ENCODE data around the gene UGGT2.
A peak's percentile ranks its signal among the peaks of the same experiment; 100 is the strongest.

The UGGT2 gene

DNA sequence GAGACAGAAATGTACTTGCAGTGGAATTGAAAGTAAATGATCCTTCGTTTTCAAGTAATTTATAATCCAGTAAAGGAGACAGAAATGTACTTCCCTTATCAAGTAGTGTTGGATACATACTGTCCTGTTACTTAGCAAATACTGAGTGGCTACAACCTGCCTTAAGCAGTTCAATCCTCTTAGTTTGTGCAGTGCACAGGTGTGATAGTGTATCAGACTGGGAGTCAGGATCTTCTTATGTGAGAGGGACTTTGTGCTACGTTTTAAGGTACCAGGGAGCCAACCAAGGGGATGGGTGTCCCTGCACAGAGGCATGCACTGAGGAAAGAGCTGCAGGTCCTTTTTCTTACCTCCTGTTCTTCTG lies 265.1 kb downstream of the UGGT2 start:
- Histone ChIP-seq H3K4ac (ENCODE audit: low read depth, low read length) (no peak overlapping the region), H3K79me1 (ENCODE audit: low read length) (no peaks in the 10 kb centered on the region), H3K36me3 (ENCODE audit: control insufficient read depth, insufficient read depth, low read length) (peaks cover 2% of the 10 kb centered on the region), H3K4me1 (ENCODE audit: control insufficient read depth, low read depth, low read length) (no peaks in the 10 kb centered on the region), H4K8ac (ENCODE audit: low read depth, low read length) (no peak overlapping the region), H2BK120ac (ENCODE audit: low read depth, low read length) (no peak overlapping the region), H3K18ac (ENCODE audit: low read length) (no peak overlapping the region), H2BK15ac (replicated peaks; ENCODE audit: low read depth) (no peak overlapping the region), H2BK5ac (ENCODE audit: low read length) (no peak overlapping the region), H3K4me2 (ENCODE audit: low read length) (no peak overlapping the region), H4K5ac (ENCODE audit: low read length) (no peak overlapping the region), H3K79me2 (ENCODE audit: control insufficient read depth, insufficient read depth, low read length) (no peaks in the 10 kb centered on the region), H3K9ac (ENCODE audit: low read length) (no peak overlapping the region), H3K56ac (ENCODE audit: low read length) (no peak overlapping the region), H3K4me3 (ENCODE audit: low read length) (no peak overlapping the region), H2AK5ac (ENCODE audit: low read length) (no peak overlapping the region), H3K27me3 (ENCODE audit: insufficient read depth, low read length, poor library complexity) (no peaks in the 10 kb centered on the region), H3K27ac (ENCODE audit: low read depth, low read length) (no peak overlapping the region), H3K23ac (ENCODE audit: low read length) (no peak overlapping the region)
- no peak for DNase-seq
- WGBS (ENCODE audit: extremely low coverage, insufficient coverage, low lambda C conversion rate), result no CpG with 5 or more reads among the region's 2 CpGs

DNA sequence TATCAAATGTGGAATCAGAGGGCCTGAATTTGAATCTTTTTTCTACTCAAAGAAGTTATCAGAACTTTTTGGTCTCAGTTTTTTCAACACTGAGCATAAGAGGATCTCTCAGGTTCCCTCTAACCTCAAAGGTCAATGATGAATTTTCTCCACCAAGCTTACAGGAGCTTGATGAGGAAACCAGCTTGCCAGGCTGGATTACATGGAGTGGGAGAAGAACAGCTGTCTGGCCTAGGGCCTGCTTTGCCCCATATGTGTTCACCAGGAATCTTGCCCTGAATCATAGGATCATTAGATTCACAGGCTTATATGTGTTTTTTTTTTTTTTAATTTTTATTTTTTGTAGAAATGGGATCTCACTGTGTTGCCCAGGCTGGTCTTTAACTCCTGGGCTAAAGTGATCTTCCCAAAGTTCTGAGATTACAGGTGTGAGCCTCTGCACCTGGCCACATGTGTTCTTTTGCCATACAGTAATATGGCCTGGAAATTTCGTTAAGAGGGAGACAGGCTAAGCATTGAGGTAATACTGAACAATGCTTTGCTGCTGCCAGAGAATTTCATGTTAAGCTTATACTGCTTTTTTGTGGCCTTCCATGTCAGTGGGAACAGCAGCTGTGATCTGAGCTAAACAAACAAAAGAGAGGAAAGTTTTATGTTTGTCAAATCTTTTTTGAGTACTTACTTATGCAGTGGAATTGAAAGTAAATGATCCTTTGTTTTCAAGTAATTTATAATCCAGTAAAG lies 265.7 kb downstream of the UGGT2 start:
- Histone ChIP-seq H3K36me3 (ENCODE audit: control insufficient read depth, insufficient read depth, low read length) (no peaks in the 10 kb centered on the region), H3K79me1 (ENCODE audit: low read length) (no peaks in the 10 kb centered on the region), H3K4me2 (ENCODE audit: low read length) (no peak overlapping the region), H3K23ac (ENCODE audit: low read length) (no peak overlapping the region), H3K56ac (ENCODE audit: low read length) (no peak overlapping the region), H3K4ac (ENCODE audit: low read depth, low read length) (no peak overlapping the region), H3K79me2 (ENCODE audit: control insufficient read depth, insufficient read depth, low read length) (no peaks in the 10 kb centered on the region), H3K4me3 (ENCODE audit: low read length) (no peak overlapping the region), H3K27ac (ENCODE audit: low read depth, low read length) (no peak overlapping the region), H3K18ac (ENCODE audit: low read length) (no peak overlapping the region), H3K9ac (ENCODE audit: low read length) (no peak overlapping the region), H4K5ac (ENCODE audit: low read length) (no peak overlapping the region), H2BK5ac (ENCODE audit: low read length) (no peak overlapping the region), H2AK5ac (ENCODE audit: low read length) (no peak overlapping the region), H3K27me3 (ENCODE audit: insufficient read depth, low read length, poor library complexity) (no peaks in the 10 kb centered on the region), H4K8ac (ENCODE audit: low read depth, low read length) (no peak overlapping the region), H3K4me1 (ENCODE audit: control insufficient read depth, low read depth, low read length) (no peaks in the 10 kb centered on the region), H2BK15ac (replicated peaks; ENCODE audit: low read depth) (no peak overlapping the region), H2BK120ac (ENCODE audit: low read depth, low read length) (no peak overlapping the region)
- DNase-seq, result no peak
- WGBS (ENCODE audit: extremely low coverage, insufficient coverage, low lambda C conversion rate), result no CpG with 5 or more reads among the region's 1 CpG

DNA sequence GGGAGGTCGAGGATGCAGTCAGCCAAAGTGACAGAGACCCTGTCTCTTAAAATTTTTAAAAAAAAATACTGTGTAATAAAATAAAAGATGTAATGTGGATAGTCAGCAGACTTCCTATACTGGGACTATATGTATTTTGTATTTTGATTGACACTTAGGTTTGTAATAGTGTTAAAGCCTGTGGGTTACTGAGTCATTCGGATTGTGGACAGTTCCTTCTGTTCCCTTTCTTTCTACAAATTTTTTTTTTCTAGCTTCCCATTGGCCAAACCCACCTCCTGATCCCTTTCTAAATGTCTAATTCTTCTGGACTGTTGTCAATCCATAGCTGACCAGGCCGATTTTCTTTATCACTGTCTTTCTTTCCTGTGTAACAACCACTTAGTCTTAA lies 268.3 kb downstream of the UGGT2 start:
- Histone ChIP-seq H3K27me3 (ENCODE audit: insufficient read depth, low read length, poor library complexity) (no peaks in the 10 kb centered on the region), H3K23ac (ENCODE audit: low read length) (no peak overlapping the region), H2BK120ac (ENCODE audit: low read depth, low read length) (no peak overlapping the region), H3K4me1 (ENCODE audit: control insufficient read depth, low read depth, low read length) (no peaks in the 10 kb centered on the region), H4K5ac (ENCODE audit: low read length) (no peak overlapping the region), H3K18ac (ENCODE audit: low read length) (no peak overlapping the region), H3K79me1 (ENCODE audit: low read length) (no peaks in the 10 kb centered on the region), H3K56ac (ENCODE audit: low read length) (no peak overlapping the region), H2BK15ac (replicated peaks; ENCODE audit: low read depth) (no peak overlapping the region), H3K4ac (ENCODE audit: low read depth, low read length) (no peak overlapping the region), H3K9ac (ENCODE audit: low read length) (no peak overlapping the region), H3K27ac (ENCODE audit: low read depth, low read length) (no peak overlapping the region), H3K4me3 (ENCODE audit: low read length) (no peak overlapping the region), H4K8ac (ENCODE audit: low read depth, low read length) (no peak overlapping the region), H3K36me3 (ENCODE audit: control insufficient read depth, insufficient read depth, low read length) (no peaks in the 10 kb centered on the region), H3K4me2 (ENCODE audit: low read length) (no peak overlapping the region), H2BK5ac (ENCODE audit: low read length) (no peak overlapping the region), H3K79me2 (ENCODE audit: control insufficient read depth, insufficient read depth, low read length) (no peaks in the 10 kb centered on the region), H2AK5ac (ENCODE audit: low read length) (no peak overlapping the region)
- no CpG with 5 or more reads among the region's 3 CpGs for WGBS (ENCODE audit: extremely low coverage, insufficient coverage, low lambda C conversion rate)
- no peak for DNase-seq

DNA sequence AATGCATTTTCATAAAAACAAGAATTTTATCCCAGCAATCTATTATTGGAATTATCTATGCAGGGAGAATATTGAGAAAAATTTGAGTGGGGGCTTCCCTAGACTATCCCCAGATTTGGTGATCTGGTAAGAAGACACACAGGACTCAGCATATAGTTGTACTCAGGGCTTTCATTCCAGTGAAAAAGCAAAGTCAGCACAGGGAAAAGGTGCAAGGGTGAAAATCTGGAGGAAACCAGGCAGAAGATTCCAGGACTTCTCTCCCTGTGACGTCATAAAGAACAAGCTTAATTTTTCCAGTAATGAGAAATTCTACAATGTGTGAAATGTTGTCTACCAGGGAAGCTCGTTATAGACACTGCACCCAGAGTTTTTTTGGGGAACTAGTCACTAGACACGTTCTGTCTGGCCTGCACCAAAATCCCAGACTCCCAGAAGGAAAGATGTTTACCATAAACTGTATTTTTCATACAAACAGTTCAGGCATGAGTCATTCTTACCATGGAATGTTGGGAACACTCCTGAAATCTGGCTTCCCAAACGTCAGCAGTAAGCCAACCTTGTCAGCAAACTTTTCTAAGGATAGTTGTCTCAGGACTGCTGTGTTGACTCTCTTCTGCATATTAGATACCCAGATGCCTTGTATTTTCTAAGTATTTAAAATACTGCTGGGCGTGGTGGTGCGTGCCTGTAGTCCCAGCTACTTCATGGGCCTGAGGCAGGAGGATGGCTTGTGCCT lies 268.9 kb downstream of the UGGT2 start:
- H3K4me1 ChIP-seq (ENCODE audit: control insufficient read depth, low read depth, low read length), result no peaks in the 10 kb centered on the region
- DNase-seq, result peak; percentile 31
- H3K23ac ChIP-seq (ENCODE audit: low read length), result no peak overlapping the region
- no peak overlapping the region for H3K56ac ChIP-seq (ENCODE audit: low read length)
- no CpG with 5 or more reads among the region's 6 CpGs for WGBS (ENCODE audit: extremely low coverage, insufficient coverage, low lambda C conversion rate)
- H3K9ac ChIP-seq (ENCODE audit: low read length), result no peak overlapping the region
- H4K8ac ChIP-seq (ENCODE audit: low read depth, low read length), result no peak overlapping the region
- no peak overlapping the region for H2AK5ac ChIP-seq (ENCODE audit: low read length)
- no peaks in the 10 kb centered on the region for H3K79me1 ChIP-seq (ENCODE audit: low read length)
- H3K79me2 ChIP-seq (ENCODE audit: control insufficient read depth, insufficient read depth, low read length), result no peaks in the 10 kb centered on the region
- no peaks in the 10 kb centered on the region for H3K27me3 ChIP-seq (ENCODE audit: insufficient read depth, low read length, poor library complexity)
- no peak overlapping the region for H3K18ac ChIP-seq (ENCODE audit: low read length)
- no peak overlapping the region for H2BK15ac ChIP-seq (replicated peaks; ENCODE audit: low read depth)
- H2BK5ac ChIP-seq (ENCODE audit: low read length), result no peak overlapping the region
- H3K4me2 ChIP-seq (ENCODE audit: low read length), result no peak overlapping the region
- no peaks in the 10 kb centered on the region for H3K36me3 ChIP-seq (ENCODE audit: control insufficient read depth, insufficient read depth, low read length)
- H4K5ac ChIP-seq (ENCODE audit: low read length), result no peak overlapping the region
- no peak overlapping the region for H3K4me3 ChIP-seq (ENCODE audit: low read length)
- no peak overlapping the region for H2BK120ac ChIP-seq (ENCODE audit: low read depth, low read length)
- no peak overlapping the region for H3K4ac ChIP-seq (ENCODE audit: low read depth, low read length)
- H3K27ac ChIP-seq (ENCODE audit: low read depth, low read length), result no peak overlapping the region

DNA sequence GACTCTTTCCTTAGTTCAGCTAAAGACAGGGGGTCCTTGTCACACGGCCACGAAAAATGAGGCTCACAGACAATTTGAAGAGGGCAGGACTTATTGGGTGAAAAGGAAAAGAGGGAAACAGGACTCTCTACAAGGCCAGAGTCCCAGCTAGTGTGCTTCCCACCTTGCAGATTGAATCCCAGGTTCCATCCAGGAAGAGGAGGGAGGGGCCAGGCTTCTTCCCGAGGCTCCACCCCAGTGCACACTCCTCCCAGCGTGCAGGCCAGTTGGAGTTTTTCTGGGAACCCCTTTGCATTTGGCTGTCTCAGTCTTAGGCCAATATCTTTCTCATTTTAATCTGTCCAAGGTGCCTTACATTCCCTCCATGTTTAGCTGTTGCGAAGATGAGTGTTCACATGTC lies 269.5 kb downstream of the UGGT2 start:
- Histone ChIP-seq H3K27me3 (ENCODE audit: insufficient read depth, low read length, poor library complexity) (no peaks in the 10 kb centered on the region), H3K9ac (ENCODE audit: low read length) (no peak overlapping the region), H3K27ac (ENCODE audit: low read depth, low read length) (no peak overlapping the region), H2BK15ac (replicated peaks; ENCODE audit: low read depth) (no peak overlapping the region), H3K56ac (ENCODE audit: low read length) (no peak overlapping the region), H3K79me1 (ENCODE audit: low read length) (no peaks in the 10 kb centered on the region), H3K4me2 (ENCODE audit: low read length) (no peak overlapping the region), H2BK5ac (ENCODE audit: low read length) (no peak overlapping the region), H3K4me3 (ENCODE audit: low read length) (no peak overlapping the region), H2AK5ac (ENCODE audit: low read length) (no peak overlapping the region), H3K23ac (ENCODE audit: low read length) (no peak overlapping the region), H4K5ac (ENCODE audit: low read length) (no peak overlapping the region), H3K36me3 (ENCODE audit: control insufficient read depth, insufficient read depth, low read length) (no peaks in the 10 kb centered on the region), H3K4me1 (ENCODE audit: control insufficient read depth, low read depth, low read length) (no peaks in the 10 kb centered on the region), H3K4ac (ENCODE audit: low read depth, low read length) (no peak overlapping the region), H2BK120ac (ENCODE audit: low read depth, low read length) (no peak overlapping the region), H3K79me2 (ENCODE audit: control insufficient read depth, insufficient read depth, low read length) (no peaks in the 10 kb centered on the region), H4K8ac (ENCODE audit: low read depth, low read length) (no peak overlapping the region), H3K18ac (ENCODE audit: low read length) (no peak overlapping the region)
- no CpG with 5 or more reads among the region's 5 CpGs for WGBS (ENCODE audit: extremely low coverage, insufficient coverage, low lambda C conversion rate)
- no peak for DNase-seq

Data from mesendoderm (in vitro differentiated cells).